PC-3 (cell line): Measurements from ENCODE around the gene IGFBP7. TPM values are rescaled to one million over a fixed set of nuclear protein-coding genes. Genes with fewer than 3 reads are reported as not detected.

Experiments
- ATAC-seq: fragments of 200-7000 bp; cut with Tn5 transposase; 2 replicates; pipeline ENCODE4 v1.9.1; 2020; ENCODE audit warnings: mild to moderate bottlenecking, moderate library complexity
- Bru-seq: library from RNA; stranded (reverse); fragments of 400-500 nt; gene quantifications from one replicate; lab custom pipeline; 2021; lab: Mats Ljungman, UMichigan
- BruChase-seq, 2 experiments: library from RNA; stranded (reverse); fragments of 400-500 nt; gene quantifications; one replicate each; lab custom pipeline; 2021; lab: Mats Ljungman, UMichigan
- BruUV-seq: library from RNA; stranded (reverse); fragments of 400-500 nt; replicated peaks from 2 replicates; lab custom pipeline; 2021; lab: Mats Ljungman, UMichigan
- CTCF ChIA-PET: fragments of 300-600 bp; sonication (Branson Sonifier 250); formaldehyde crosslinking; loops from one replicate; lab custom pipeline; 2022; ENCODE audit warnings: antibody characterized with exemption; lab: Charles Lee
- POLR2A ChIA-PET: fragments of 300-600 bp; sonication (Branson Sonifier 250); formaldehyde crosslinking; loops from one replicate; lab custom pipeline; 2022; ENCODE audit warnings: antibody characterized with exemption; ENCODE audit not compliant: unreplicated experiment; lab: Charles Lee
- DNase-seq: peaks from one replicate; pipeline ENCODE4 v3.0.0-alpha.2; 2015
- H2AFZ ChIP-seq: fragments of 300-600 bp; sonication (generic); 2 replicates; pipeline ENCODE4 v1.6.0; 2016; ENCODE audit warnings: antibody characterized with exemption, low read length
- H3F3A ChIP-seq: fragments of 300-600 bp; sonication (generic); one replicate; pipeline ENCODE4 v1.6.0; 2017; ENCODE audit warnings: antibody characterized with exemption, low read length, control low read depth, mild to moderate bottlenecking; ENCODE audit not compliant: unreplicated experiment
- H3K27ac ChIP-seq: fragments of 300-600 bp; sonication (generic); 2 replicates; pipeline ENCODE4 v1.5.1; 2016; ENCODE audit warnings: mild to moderate bottlenecking, low read length
- H3K27me3 ChIP-seq: fragments of 300-600 bp; sonication (generic); 2 replicates; pipeline ENCODE4 v1.6.1; 2016; ENCODE audit warnings: low read length, mixed read lengths
- H3K36me3 ChIP-seq: fragments of 300-600 bp; sonication (generic); 2 replicates; pipeline ENCODE4 v1.6.1; 2016; ENCODE audit warnings: low read depth, mixed run types, low read length, mixed read lengths
- H3K4me1 ChIP-seq: fragments of 300-600 bp; sonication (generic); 2 replicates; pipeline ENCODE4 v1.5.1; 2016; ENCODE audit warnings: low read length; ENCODE audit not compliant: insufficient read depth
- H3K4me2 ChIP-seq: fragments of 300-600 bp; sonication (generic); 2 replicates; pipeline ENCODE4 v1.6.0; 2016; ENCODE audit warnings: low read length
- H3K4me3 ChIP-seq: fragments of 300-600 bp; sonication (generic); 2 replicates; pipeline ENCODE4 v1.5.1; 2016; ENCODE audit warnings: mild to moderate bottlenecking, low read length, mixed read lengths
- H3K79me2 ChIP-seq: fragments of 300-600 bp; sonication (generic); 2 replicates; pipeline ENCODE4 v1.6.1; 2017; ENCODE audit warnings: low read length, mixed read lengths
- H3K9ac ChIP-seq: fragments of 300-600 bp; sonication (generic); 2 replicates; pipeline ENCODE4 v1.6.0; 2016; ENCODE audit warnings: mild to moderate bottlenecking, low read length
- H3K9me2 ChIP-seq: fragments of 300-600 bp; sonication (generic); replicated peaks from 2 replicates; pipeline ENCODE4 v1.6.1; 2016; ENCODE audit warnings: mixed run types, low read length, mixed read lengths
- H3K9me3 ChIP-seq: fragments of 300-600 bp; sonication (generic); 2 replicates; pipeline ENCODE4 v1.6.1; 2016; ENCODE audit warnings: low read length, mixed read lengths
- H4K20me1 ChIP-seq: fragments of 300-600 bp; sonication (generic); 2 replicates; pipeline ENCODE4 v1.6.1; 2016; ENCODE audit warnings: low read length, mixed read lengths
- EZH2 ChIP-seq: fragments of 300-600 bp; sonication (generic); IDR thresholded peaks from one replicate; pipeline ENCODE4 v1.6.1; 2017; ENCODE audit warnings: antibody characterized with exemption, mild to moderate bottlenecking, low read length; ENCODE audit not compliant: unreplicated experiment
- EZH2phosphoT487 ChIP-seq: fragments of 300-600 bp; sonication (generic); IDR thresholded peaks from 2 replicates; pipeline ENCODE4 v1.6.1; 2018; ENCODE audit warnings: mild to moderate bottlenecking, antibody characterized with exemption, low read length, borderline replicate concordance
- intact Hi-C: fragments of 100-400 bp; cut with micrococcal nuclease; formaldehyde crosslinking; loops from 2 replicates; pipeline ENCODE4 v1.9.0; 2023
- long read RNA-seq: library from polyadenylated mRNA; unstranded; transcript quantifications from one replicate; pipeline ENCODE4 v2.0.0, GENCODE V29; 2021; ENCODE audit not compliant: unreplicated experiment
- total RNA-seq: library from RNA; depleted of rRNA; stranded (reverse); fragments of >200 nt; gene quantifications from 2 replicates; pipeline ENCODE4 v1.2.3, GENCODE V29; 2014; rRNA removed
- TF ChIP-seq, protein P1 (sequence below): fragments of 300-600 bp; sonication (generic); conservative IDR thresholded peaks from 2 replicates; pipeline ENCODE4 v1.5.1; 2017; ENCODE audit warnings: antibody characterized with exemption, low read depth, mild to moderate bottlenecking, low read length

Gene IGFBP7, protein sequence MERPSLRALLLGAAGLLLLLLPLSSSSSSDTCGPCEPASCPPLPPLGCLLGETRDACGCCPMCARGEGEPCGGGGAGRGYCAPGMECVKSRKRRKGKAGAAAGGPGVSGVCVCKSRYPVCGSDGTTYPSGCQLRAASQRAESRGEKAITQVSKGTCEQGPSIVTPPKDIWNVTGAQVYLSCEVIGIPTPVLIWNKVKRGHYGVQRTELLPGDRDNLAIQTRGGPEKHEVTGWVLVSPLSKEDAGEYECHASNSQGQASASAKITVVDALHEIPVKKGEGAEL
- total RNA-seq (not detected in 2 replicates), Bru-seq, nascent RNA (percentile 2 among the genes with signal in this experiment), BruChase-seq, experiment 1, labeled RNA remaining after a 6-hour chase (not detected), BruChase-seq, experiment 2, labeled RNA remaining after a 2-hour chase (not detected)
- long read RNA-seq: 0 reads

DNA sequence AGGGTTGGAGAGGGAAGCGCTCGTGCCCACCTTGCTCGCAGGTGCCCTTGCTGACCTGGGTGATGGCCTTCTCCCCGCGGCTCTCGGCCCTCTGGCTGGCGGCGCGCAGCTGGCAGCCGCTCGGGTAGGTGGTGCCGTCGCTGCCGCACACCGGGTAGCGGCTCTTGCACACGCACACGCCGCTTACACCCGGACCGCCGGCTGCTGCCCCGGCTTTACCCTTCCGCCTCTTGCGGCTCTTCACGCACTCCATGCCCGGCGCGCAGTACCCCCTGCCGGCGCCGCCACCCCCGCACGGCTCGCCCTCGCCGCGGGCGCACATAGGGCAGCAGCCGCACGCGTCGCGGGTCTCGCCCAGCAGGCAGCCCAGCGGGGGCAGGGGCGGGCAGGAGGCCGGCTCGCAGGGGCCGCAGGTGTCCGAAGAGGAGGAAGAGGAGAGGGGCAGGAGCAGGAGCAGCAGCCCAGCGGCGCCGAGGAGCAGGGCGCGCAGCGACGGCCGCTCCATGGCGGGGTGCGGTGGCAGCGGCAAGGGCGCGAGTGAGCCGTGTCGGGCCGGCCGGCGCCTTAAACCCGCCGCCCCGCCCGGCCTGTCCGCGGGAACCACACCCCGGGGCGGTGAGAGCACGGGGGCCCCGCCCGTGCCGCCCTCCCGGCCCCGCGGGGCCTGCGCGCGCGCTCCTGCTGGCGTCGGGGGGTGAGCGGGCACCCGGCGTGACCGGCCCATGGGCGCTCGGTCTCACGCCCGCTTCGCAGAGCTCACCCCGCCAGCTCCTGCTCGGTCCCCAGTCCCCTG, at the start of gene IGFBP7:
Gene IGFBP7, minus strand, starts transcription at position 539 of the 793 bp plus-strand sequence. Its CDS starts 34 bp downstream, at position 505.
- peaks cover 17% of the 10 kb centered on the region for H3K27me3 ChIP-seq
- POLR2A ChIA-PET: no interaction called here
- no peak within 1 kb of the TSS for H3K9ac ChIP-seq
- ATAC-seq (no peak), DNase-seq (no peak)
- CTCF ChIA-PET: no interaction called here
- H4K20me1 ChIP-seq: no peaks in the 10 kb centered on the region
- H3K9me2 ChIP-seq: no peaks in the 10 kb centered on the region
- H3K9me3 ChIP-seq: no peaks in the 10 kb centered on the region
- TF ChIP-seq EZH2: no peak
- TF ChIP-seq, protein P1, sequence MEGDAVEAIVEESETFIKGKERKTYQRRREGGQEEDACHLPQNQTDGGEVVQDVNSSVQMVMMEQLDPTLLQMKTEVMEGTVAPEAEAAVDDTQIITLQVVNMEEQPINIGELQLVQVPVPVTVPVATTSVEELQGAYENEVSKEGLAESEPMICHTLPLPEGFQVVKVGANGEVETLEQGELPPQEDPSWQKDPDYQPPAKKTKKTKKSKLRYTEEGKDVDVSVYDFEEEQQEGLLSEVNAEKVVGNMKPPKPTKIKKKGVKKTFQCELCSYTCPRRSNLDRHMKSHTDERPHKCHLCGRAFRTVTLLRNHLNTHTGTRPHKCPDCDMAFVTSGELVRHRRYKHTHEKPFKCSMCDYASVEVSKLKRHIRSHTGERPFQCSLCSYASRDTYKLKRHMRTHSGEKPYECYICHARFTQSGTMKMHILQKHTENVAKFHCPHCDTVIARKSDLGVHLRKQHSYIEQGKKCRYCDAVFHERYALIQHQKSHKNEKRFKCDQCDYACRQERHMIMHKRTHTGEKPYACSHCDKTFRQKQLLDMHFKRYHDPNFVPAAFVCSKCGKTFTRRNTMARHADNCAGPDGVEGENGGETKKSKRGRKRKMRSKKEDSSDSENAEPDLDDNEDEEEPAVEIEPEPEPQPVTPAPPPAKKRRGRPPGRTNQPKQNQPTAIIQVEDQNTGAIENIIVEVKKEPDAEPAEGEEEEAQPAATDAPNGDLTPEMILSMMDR: no peak
- no peak for TF ChIP-seq EZH2phosphoT487
- no peak within 1 kb of the TSS for H3K27ac ChIP-seq
- no peaks in the 10 kb centered on the region for H3K36me3 ChIP-seq
- no peaks in the 10 kb centered on the region for H3F3A ChIP-seq
- H2AFZ ChIP-seq: peak within 1 kb of the TSS; percentile 54
- no peaks in the 10 kb centered on the region for H3K79me2 ChIP-seq
- intact Hi-C loops: no loop called here
- peak within 1 kb of the TSS; percentile 40 for H3K4me3 ChIP-seq
- peak within 1 kb of the TSS; percentile 62 for H3K4me2 ChIP-seq
- BruUV-seq: no TSS peak
- no peaks in the 10 kb centered on the region for H3K4me1 ChIP-seq

DNA sequence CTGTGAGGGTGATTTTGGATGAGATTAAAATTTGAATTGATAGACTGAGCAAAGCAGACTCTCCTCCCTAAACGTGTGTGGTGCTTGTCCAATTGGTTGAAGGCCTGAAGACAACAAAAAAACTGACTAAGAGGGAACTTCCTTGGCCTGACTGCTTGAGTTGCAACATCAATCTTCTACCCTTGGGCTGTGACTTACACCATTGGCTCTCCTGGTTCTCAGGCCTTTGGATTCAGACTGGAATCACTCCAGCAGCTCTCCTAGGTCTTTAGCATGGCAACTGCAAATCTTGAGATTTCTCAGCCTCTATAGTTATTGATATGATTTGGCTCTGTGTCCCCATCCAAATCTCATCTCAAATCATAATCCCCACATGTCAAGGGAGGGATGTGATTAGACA, 49.7 kb upstream of the IGFBP7 start:
- no peaks in the 10 kb centered on the region for H3K36me3 ChIP-seq
- DNase-seq (no peak), ATAC-seq (no peak)
- POLR2A ChIA-PET: no interaction called here
- BruUV-seq: no TSS peak
- no peaks in the 10 kb centered on the region for H3K9me3 ChIP-seq
- CTCF ChIA-PET: no interaction called here
- no peak overlapping the region for H3K4me2 ChIP-seq
- TF ChIP-seq, protein P1: no peak
- TF ChIP-seq EZH2phosphoT487 (no peak), EZH2 (no peak)
- H4K20me1 ChIP-seq: no peaks in the 10 kb centered on the region
- peaks cover 14% of the 10 kb centered on the region for H3K4me1 ChIP-seq
- no peak overlapping the region for H3K27ac ChIP-seq
- no peaks in the 10 kb centered on the region for H3K9me2 ChIP-seq
- no peaks in the 10 kb centered on the region for H3K79me2 ChIP-seq
- H3K9ac ChIP-seq: no peak overlapping the region
- no peaks in the 10 kb centered on the region for H3F3A ChIP-seq
- no peak overlapping the region for H3K4me3 ChIP-seq
- peaks cover 3% of the 10 kb centered on the region; the same call in 1 of the 2 replicates for H3K27me3 ChIP-seq
- no peak overlapping the region for H2AFZ ChIP-seq
- intact Hi-C loops: loop anchor here (5.0 to 10.0 kb wide), 4 partner anchors 95 to 282 kb away; no protein-coding TSS in a partner anchor
